Stimulated activated CD8-positive, alpha-beta memory T cell treated with anti-CD3 and anti-CD28 coated beads, Interleukin-15, amount 100 ng/mL, for 1 hour (primary cell): Measurements from ENCODE around the gene FHIT.

Source experiments
- DNase-seq: peaks from one replicate; pipeline ENCODE4 v3.0.0-alpha.2; 2020; ENCODE audit warnings: low read depth

The FHIT gene

DNA sequence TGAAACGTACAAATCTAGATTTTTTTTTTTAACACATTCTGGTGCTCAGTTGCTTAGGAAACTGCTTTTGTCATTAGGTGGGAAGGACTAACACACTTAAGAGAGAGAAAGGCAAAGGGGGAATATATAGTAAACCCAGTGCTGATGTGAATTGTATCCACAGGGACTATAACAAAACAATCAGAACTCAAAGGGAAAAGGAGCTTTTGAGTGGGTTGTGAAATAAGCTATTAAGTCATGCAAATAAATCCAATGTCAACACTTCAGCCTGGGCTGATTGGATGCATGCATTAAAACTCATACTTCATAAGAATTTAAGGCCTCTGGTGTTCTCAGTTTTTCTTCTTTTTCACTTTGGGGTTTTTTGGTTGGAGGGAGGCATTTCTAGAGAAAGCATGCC lies 628.9 kb downstream of the FHIT start:
- DNase-seq: no peak

DNA sequence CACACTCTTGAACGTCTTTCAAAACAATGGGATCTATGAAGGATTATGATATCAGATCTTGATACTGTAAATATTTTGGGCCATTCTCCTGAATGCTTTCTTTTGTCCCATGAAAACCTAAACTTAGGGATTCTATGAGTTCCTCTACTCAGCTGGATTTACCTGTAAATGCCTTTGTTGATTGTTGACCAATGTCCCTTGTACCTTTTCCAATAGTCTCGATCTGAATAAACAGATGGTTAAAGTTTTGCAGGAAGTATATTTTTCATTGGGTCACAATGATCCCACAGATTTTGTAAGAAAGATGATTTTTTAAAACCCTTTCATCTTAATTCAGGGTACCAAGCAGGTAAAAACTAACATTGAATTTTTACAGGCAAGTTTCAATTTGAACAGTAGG lies 634.1 kb downstream of the FHIT start:
- DNase-seq: no peak

DNA sequence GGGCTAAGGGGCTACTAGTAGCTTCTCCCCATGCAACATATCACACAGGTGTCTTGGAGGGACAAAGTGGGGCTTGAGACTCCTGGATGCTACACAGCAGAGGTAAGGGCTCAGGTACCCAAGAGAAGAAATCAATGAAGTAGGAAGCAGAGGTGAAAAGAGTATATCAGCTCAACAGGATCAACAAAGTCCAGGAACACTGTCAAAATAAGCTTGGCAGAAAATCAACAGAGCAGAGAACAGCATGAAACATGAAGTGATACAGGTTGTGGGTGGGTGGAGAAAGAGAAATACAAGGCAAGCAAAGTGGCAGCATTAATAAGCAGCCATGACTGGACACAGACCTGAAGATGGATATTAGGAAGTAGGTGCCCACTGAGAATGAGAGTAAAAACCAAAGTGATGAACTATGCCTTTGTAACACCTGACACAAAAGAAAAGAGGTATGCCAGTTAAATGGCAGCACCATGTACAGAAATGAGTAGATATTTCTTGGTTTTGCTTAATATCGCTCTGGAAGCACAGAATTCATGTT lies 637.4 kb downstream of the FHIT start:
- DNase-seq: no peak

DNA sequence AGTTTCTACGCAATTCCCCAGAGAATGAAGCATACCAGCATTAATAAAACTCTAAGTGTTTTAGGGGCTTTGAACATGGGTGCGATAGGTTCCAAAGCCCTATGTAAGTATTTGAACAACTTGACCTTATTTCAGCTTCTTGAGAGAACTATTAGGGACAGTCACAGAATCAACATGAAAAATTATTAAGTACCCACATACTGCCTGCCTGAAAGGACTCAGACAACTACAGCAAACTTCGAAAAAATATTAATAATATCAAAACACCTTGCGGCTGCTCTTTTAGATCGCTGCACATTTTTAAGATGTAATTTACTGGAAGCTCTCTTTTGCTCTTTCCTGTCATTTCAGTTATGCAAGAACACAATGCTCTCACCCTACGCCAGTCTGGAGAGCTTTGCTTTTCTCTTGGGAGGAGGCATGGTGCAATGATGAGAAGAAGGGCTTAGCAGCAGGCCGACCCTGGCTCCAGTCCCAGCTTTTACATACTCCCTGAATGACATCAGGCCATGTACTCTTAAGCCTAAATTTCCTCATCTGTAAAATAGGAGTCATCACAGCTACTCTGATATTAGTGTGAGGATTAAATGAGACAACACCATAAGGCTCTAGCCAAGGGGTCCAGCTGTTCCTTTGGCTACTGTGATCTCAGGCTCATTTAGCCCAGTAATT lies 640.7 kb downstream of the FHIT start:
- DNase-seq: no peak

DNA sequence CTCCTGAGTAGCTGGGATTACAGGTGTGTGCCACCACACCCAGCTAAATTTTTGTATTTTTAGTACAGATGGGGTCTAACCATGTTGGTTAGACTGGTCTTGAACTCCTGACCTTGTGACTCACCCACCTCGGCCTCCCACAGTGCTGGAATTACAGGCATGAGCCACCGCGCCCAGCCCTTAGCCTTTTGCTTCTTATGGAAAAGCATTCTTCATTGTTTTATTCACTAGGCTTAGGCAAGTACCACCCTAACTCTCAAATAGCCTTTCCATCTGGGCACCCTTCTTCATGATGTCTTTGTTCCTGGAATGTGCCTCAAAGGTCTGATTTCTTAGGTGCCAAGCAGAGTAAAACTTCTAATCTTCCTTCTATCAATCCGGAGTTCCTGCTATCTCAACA lies 641.8 kb downstream of the FHIT start:
- no peak for DNase-seq

DNA sequence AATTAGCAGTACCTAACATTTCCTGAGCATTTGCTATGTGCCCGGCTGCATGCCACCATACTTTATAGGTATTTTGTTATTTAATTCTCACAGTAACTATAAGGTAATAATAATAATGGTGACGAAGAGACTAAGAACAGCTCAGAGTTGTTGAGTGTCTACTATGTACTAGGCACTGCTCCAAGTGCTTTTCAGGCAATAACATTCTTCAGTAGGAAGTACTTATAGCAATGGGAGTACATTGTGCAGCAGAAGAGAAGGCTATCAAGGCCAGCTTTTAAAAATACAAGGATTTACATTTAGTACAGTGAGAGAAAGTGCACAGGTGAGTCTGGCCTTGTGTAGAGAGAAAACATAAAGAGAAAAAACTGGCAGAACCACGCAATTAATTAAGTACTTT lies 647.4 kb downstream of the FHIT start:
- DNase-seq: no peak

DNA sequence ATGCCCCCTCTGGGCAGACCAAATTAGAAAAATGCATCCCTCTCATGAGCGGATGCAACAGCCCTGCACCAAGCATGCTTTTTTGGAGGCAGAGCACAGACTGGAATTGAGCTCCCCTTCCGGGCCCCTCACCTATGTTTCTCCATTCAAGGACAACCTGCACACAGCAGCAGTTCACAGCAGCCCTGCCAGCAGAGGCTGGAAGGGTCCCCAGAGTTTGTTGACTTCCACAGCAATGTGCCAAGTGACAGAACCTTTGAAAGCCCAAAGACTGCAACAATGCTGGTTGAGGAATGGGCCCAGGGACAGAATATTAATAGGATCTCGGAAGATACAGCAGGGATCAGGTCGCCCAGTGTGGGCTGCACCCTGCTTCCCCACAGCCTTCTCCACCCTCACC lies 650.4 kb downstream of the FHIT start:
- no peak for DNase-seq

DNA sequence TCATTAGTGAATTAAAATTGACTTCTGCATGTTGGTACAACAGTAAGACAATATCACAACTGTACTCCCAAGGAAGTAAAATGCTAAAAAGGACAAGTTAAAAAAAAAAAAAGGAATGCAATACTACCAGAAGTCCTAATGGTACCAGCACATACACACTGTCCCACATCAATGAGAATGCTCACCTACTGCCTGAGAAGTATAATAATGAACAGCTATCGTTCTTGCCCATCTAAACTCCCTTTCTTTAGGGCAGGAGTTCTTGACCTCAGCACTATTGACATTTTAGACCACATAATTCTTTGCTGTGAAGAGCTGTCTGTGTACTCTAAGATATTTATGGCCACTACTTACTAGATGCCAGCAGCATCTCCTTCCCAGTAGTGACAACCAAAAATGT lies 651.7 kb downstream of the FHIT start:
- DNase-seq: no peak

DNA sequence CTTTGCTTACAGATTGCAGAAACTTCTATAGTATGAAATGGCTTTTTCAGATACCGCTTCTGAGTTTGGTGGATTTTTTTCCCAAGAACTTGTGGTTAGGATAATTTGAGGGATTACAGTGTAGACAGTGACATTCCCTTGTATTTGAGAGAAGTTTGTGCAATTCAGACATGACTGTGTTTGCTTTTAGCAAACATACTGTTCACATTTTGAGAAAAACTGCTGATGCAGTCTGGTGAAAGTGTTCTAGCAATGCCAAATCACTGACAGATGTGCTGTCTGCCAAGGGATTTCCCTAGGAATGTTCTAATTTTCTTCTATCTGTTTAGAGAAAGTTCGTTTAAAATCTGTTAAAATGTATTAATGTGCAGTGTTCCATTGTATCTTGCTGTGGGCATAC lies 652.6 kb downstream of the FHIT start:
- DNase-seq: no peak

DNA sequence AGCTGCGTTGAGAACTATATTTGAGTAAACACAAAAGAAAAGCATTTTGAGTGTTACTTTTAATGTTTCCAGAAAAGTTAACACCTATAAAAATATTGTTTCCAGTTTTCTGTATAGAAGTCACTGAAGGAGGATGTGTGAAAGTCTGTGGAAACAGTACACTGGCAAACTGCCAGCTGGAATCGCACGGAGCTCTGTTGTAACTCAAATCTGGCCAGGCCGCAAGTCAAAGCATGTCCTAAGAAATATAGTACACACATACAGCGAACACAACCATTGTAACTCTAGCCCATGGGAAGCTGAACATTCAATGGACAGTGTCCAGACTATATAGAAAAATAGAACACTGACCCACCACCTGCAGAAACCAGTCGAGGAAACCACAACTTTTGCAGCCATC lies 657.2 kb downstream of the FHIT start:
- DNase-seq: no peak

DNA sequence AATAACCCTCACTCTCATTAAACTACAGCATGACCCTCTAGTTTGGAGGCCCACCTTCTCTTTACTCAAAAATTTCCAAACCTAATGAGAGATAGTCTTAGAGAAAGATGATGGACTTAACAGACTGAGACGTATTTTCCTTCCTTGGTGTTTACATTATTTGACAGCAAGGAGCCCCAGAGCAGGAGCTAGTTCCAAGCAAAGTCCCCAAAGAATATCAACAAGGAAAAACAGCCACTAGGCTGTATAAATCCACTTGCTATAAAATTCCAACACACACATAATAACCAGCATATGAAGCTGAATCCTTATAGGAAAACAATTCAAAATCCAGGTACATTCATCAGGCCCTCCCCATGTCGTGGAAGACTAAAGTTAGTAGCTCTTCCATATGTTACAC lies 660.0 kb downstream of the FHIT start:
- no peak for DNase-seq

DNA sequence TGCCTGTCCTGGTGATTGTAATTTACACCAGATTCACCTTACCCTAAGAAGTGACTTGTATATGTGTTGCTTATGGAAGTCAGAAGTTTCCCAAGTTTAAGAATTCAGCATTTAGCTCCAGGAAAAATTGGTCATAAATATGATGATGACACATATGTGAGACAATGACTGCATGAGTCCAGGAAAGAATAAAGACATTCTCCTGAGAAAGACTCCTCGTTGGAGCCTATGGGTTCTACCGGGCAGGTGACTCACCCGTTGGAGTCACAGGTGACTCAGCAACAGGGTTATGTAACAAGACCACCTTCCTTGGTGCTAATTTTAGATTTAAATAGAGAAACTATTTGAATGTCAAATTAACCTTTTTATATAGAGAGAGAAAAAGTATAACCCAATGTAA lies 662.4 kb downstream of the FHIT start:
- no peak for DNase-seq

DNA sequence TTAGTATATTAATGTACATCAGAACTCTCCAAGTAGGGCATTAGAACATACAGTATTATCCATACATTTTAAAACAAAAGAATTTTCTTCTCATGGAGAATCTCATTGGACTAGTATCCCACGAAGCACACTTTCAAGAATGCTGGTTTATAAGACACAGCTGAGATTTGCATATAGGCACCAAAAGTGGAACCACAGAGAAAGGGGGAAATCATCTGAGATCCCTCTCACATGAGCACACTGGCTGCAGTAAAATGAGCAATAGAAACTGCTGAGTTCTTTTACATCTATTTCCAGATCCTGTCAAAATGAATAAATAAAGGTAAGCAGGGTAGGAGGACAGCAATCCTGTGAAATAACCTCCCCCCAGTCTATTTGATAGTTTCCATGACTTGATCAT lies 665.3 kb downstream of the FHIT start:
- no peak for DNase-seq

DNA sequence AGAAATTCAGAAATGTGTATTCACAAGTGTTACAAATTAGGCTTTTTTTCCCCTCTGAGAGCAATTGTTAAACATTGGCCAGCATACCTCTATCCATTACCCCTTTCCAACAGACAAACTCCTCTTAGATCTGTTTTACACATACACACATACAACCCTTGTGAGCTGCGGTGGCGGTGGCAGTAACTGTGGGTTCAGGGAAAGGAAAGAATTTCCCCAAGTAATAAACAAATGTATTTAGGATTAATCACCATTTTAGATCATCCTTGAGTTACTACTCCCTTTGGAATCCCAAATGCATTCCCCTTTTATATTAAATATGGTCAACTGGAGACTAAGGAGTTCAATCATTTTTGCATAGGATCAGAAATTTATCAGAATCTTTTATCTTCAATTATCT lies 667.0 kb downstream of the FHIT start:
- no peak for DNase-seq

DNA sequence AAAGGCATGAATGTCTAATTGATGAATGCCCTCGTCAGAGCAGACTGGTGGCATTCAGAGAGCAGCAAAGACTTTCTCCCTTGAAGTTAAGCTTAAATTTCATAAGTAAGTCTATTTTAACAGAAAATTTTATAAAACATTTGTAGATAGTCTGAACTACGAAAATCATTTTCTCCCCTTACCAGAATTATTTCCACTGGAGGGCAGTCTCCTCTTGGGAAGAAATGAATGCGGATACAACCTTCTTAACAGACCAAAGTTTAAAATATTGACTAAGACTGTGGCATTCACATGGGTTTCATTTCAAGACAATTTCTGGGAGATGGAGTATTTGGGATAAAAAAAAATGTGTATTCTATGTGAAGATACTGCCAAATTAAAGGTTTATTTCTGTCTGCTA lies 669.0 kb downstream of the FHIT start:
- no peak for DNase-seq

DNA sequence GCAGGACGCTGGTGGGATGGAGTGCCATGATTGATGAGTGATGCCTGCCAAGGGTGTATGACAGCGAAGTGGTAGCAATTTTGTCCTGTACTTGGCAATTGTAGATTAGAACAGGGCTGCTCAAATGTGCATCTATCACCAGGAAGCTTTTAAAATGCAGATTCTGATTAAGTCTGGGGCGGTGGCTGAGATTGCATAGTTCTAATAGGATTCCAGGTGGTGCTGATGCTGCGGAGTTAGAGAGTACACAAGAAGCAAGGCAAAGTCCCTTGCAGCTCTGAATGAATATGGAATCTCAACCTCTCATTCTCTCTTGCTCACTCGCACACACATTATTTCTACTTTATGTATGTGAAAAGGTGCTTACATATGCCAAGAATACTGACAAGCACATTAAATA lies 670.4 kb downstream of the FHIT start:
- DNase-seq: no peak

DNA sequence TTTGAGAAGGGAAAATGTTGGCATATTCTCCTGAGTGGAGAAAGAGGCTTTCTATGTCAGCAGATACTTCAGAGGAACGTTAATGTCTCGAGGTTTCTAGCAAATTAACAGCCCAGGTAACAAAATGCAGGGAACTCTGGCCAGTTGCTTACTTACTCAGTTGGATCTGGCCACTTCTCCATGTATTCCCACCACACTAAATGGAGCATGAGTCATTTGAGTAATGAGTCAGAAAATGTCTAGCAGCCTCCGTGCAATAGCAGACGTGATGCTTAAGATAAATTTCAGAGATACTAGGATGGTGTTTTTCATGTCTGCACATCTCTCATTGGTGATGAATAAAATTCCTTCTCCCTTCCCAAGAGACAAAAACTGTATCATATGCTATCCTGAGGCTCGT lies 671.5 kb downstream of the FHIT start:
- DNase-seq: no peak

DNA sequence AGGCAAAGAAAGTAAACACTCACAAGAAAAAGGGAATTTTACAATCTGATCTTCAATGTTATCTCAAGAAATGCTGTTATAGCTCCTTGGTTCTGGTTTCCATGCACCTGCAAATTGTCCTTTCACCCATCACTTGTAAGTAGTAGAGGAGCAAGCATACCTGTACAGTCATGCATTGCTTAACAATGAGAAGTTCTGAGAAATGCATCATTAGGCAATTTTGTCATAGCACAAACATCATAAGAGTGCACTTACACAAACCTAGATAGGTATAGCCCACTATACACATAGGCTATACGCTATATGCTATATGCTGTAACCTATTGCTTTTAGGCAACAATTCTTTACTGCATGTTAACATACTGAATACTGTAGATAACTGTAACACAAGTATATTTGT lies 672.3 kb downstream of the FHIT start:
- DNase-seq: no peak

DNA sequence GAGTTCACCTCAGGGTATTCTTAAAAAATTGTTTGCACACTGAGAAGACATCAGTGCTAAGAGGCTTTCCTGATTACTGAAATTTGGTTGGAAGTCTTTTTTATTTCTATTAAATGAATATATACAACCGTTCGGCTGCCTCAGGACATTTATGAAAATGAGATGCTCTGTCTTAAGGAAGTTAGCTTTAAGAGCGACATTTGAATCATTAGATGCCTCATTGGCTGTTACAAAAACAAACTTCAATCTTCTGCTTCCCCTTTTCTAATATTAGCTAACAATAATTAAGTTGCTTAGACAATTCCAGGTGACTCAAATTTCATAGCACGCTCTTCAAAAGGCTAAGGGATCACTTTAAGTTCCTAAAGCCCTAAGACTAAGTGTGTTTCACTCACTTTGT lies 673.7 kb downstream of the FHIT start:
- DNase-seq: no peak

DNA sequence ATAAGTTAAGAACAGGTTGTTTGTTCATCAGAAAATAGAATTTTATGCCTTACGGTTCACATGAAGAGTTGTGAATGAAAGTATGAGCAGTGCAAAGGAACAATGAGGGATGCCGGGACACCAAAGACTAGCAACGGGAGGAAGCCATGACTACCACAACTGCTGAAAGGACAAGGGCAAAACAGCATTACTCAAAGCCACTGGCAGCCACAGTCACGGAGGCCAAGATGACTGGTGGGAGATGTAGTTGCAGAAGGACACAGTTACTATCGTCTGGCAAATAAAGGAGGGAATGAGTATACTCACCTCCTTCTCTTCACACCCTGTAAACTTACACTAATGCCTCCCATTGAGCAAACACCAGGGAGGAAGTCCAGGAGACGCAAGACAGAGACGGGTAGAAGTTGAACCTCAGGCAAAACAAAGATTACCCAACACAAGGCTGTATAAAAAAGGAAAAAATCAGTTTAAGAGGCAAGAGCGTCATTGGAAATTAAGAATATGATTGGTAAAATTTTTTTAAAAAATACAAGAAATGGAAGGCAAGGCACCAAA lies 675.5 kb downstream of the FHIT start:
- DNase-seq: no peak

DNA sequence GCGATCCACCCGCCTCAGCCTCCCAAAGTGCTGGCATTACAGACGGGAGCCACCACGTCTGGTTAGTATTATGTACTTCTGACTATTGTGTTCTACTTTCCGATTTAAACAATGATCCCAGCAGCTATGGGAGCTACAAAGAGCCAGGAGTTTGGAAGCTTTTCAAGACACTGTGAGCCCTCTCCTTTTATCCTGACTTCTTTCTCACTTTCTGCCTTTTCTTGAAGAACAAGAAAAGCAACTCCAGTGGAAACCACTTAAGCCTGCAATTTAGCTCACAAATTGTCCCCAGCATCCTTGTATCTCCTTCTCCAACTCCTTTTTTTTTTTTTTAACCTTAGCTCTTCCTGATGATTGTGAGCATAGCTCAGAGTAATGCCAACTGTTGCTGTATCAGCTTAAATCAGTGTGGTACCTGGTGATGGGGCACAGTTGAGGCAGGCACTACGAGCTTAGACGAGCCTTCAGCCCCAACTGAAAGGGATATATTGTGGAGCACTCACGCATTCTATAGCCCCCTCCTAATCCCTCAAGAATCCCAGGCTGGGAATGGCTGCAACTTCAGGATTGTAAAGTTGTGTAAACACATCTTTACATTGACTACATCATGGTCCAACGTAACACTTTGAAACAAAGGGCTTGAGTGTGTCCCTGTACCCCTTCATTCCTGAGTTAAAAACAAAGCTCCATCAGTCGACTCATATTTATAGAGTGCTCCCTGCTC lies 677.0 kb downstream of the FHIT start:
- DNase-seq: no peak

DNA sequence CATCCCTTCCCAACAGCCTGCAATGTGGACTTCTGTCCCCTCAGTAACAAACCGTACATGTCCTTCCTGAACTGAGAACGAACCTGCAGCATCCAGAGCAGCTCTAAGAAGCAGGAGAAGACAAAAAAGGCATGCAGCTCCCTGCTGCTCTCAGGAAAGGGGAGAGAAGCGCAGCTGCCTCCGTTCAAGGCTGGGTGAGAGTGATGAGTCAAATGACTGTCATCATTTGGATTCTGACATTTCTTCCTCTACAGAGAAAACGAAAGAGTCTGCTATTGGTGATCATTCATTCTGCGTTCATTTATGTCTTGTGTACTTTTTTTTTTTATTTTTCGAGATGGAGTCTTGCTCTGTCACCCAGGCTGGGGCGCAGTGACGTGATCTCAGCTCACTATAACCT lies 677.8 kb downstream of the FHIT start:
- no peak for DNase-seq

DNA sequence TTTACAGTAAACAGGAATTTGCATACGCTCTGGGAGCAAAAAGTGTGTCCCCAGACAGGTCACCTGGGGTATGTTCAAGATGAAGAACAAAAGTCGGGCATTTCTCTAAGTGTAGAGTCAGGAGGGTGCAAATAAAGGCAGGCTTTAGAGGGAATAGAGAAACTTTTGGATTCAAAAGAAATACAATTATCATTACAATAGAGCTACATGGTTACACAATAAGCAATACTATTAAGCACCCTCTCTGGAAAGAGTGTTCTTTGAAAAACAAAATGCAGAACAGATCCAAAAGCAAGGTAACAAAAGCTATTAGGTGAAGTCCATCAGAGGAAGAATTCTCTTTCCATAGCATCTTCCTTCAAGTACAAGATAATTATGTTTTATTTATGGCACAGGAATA lies 679.7 kb downstream of the FHIT start:
- no peak for DNase-seq

DNA sequence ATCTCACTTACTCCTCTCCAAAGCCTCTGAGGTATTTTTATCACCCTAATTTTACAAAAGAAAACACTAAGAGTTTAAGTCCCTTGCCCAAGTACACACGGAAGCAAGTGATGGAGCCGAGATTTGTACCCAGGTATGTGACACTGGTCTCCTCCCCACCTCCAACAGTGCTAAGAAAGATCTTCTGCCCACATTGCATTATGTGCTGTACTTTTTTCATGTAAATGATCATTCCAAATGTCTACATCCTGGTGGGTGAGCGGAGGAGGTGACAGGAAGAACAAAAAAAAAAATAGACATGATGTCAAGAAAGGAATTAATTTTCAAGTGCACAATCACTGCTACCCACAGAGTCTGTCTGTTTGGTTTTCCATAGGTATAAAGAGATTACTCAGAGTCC lies 694.1 kb downstream of the FHIT start:
- DNase-seq: no peak
